Panc1 (cell line): ENCODE data around the gene TNPO2. TPM values are rescaled to one million over a fixed set of nuclear protein-coding genes. Genes with fewer than 3 reads are reported as not detected.

Source experiments
- ATAC-seq: fragments of 200-7000 bp; cut with Tn5 transposase; 2 replicates; pipeline ENCODE4 v1.9.1; 2020; ENCODE audit warnings: mild to moderate bottlenecking, moderate library complexity
- BruUV-seq: library from RNA; stranded (reverse); fragments of 400-500 nt; replicated peaks from 2 replicates; lab custom pipeline; 2021; lab: Mats Ljungman, UMichigan
- CTCF ChIA-PET: fragments of 300-600 bp; sonication (Branson Sonifier 250); formaldehyde crosslinking; loops from one replicate; lab custom pipeline; 2022; ENCODE audit warnings: antibody characterized with exemption; lab: Charles Lee
- POLR2A ChIA-PET: fragments of 300-600 bp; sonication (Branson Sonifier 250); formaldehyde crosslinking; loops from one replicate; lab custom pipeline; 2022; ENCODE audit warnings: antibody characterized with exemption; lab: Charles Lee
- DNase-seq: peaks from one replicate; pipeline ENCODE4 v3.0.0-alpha.2; 2010; ENCODE audit warnings: low read depth, low spot score
- H3K27ac ChIP-seq: 2 replicates; pipeline ENCODE4 v1.5.1; 2011; ENCODE audit warnings: mild to moderate bottlenecking, low read length, inconsistent platforms
- H3K27me3 ChIP-seq: fragments of 200-500 bp; sonication (Bioruptor generic); 2 replicates; pipeline ENCODE4 v1.6.0; 2014; ENCODE audit warnings: low read length, inconsistent platforms; ENCODE audit not compliant: control insufficient read depth, insufficient read depth
- H3K36me3 ChIP-seq: fragments of 200-500 bp; sonication (Bioruptor generic); 2 replicates; pipeline ENCODE4 v1.5.1; 2014; ENCODE audit warnings: inconsistent platforms, mild to moderate bottlenecking, low read length, moderate library complexity; ENCODE audit not compliant: control insufficient read depth, insufficient read depth
- H3K4me1 ChIP-seq: 2 replicates; pipeline ENCODE4 v1.5.1; 2011; ENCODE audit warnings: inconsistent platforms, mild to moderate bottlenecking, low read length, moderate library complexity; ENCODE audit not compliant: control insufficient read depth, insufficient read depth
- H3K4me3 ChIP-seq, 2 experiments: 2 replicates each; pipeline ENCODE4 v1.5.1; 2011 to 2012; ENCODE audit warnings: low read depth in 2 of 2, low read length in 2 of 2, mild to moderate bottlenecking in 2 of 2, inconsistent platforms in 1 of 2, moderate library complexity in 1 of 2
- H3K9me3 ChIP-seq: fragments of 200-500 bp; sonication (Bioruptor generic); 2 replicates; pipeline ENCODE4 v1.5.1; 2014; ENCODE audit warnings: low read depth, mild to moderate bottlenecking, inconsistent platforms, low read length, moderate library complexity; ENCODE audit not compliant: control insufficient read depth, insufficient read depth
- POLR2AphosphoS5 ChIP-seq: IDR thresholded peaks from 2 replicates; pipeline ENCODE4 v1.6.1; 2012; ENCODE audit warnings: mild to moderate bottlenecking, low read depth, low read length, moderate library complexity
- SIN3A ChIP-seq: IDR thresholded peaks from 2 replicates; pipeline ENCODE4 v1.6.1; 2012; ENCODE audit warnings: low read depth, mild to moderate bottlenecking, low read length, moderate library complexity, borderline replicate concordance; ENCODE audit not compliant: insufficient read depth
- TCF7L2 ChIP-seq: IDR thresholded peaks from 2 replicates; pipeline ENCODE4 v1.6.1; 2011; ENCODE audit warnings: mild to moderate bottlenecking, low read depth, low read length, inconsistent platforms
- in situ Hi-C: cut with HindIII; loops from 2 replicates; pipeline ENCODE4 v1.10.0; 2016; ENCODE audit warnings: low sequenced_read_pairs, low pct_unique_long_range_greater_than_20kb
- intact Hi-C: fragments of 100-400 bp; cut with micrococcal nuclease; formaldehyde crosslinking; loops from one replicate; pipeline ENCODE4 v1.10.0; 2022; ENCODE audit not compliant: unreplicated experiment
- total RNA-seq: library from RNA; stranded (reverse); gene quantifications from one replicate; pipeline ENCODE4 v1.2.1, GENCODE V29; 2021; ENCODE audit not compliant: unreplicated experiment
- TF ChIP-seq, protein P1 (sequence below): fragments of 450-650 bp; IDR thresholded peaks from 2 replicates; pipeline ENCODE4 v1.5.1; 2017; ENCODE audit warnings: mild to moderate bottlenecking
- TF ChIP-seq, protein P2 (sequence below), 2 experiments: IDR thresholded peaks; 2 replicates each; pipeline ENCODE4 v1.6.1; 2011 to 2012; ENCODE audit warnings: low read depth in 2 of 2, control low read depth in 1 of 2, low read length in 1 of 2, mild to moderate bottlenecking in 1 of 2, moderate library complexity in 1 of 2; ENCODE audit not compliant: insufficient read depth in 1 of 2

Gene TNPO2
- total RNA-seq, 1 experiment from 2014 or later = 83.3 TPM

DNA sequence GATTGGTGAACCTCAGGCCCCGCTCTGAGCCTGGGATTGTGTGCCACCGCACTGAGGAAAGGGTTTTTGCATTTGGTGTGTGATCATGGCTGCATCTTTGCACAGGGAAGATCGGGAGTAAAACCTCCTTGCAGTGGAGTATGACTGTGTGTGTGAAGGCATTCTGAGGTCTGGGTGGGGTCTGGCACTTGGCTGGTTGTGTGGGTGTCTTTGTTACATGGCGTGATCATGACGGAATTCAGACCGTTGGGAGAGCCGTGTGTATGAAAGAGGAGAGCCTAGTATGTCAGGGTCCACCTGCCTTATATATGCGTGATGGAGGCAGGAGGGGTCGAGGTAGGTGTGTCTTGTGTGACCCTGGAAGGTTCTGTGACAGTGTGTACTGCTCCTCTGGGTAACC lies 27.1 kb upstream of the TNPO2 start:
- Histone ChIP-seq H3K27me3 (no peaks in the 10 kb centered on the region), H3K27ac (no peak overlapping the region), H3K4me1 (peaks cover 4% of the 10 kb centered on the region), H3K4me3 (no peak overlapping the region), H3K9me3 (no peaks in the 10 kb centered on the region), H3K36me3 (no peaks in the 10 kb centered on the region)
- BruUV-seq = no TSS peak
- ChIA-PET CTCF (no interaction called here), POLR2A (interaction anchor here (0.5 kb wide), 1 partner anchor 35 kb away, joined by 5 read pairs; no protein-coding TSS in a partner anchor)
- DNase-seq (no peak), ATAC-seq (no peak)
- in situ Hi-C loops (no loop called here), intact Hi-C loops (no loop called here)
- TF ChIP-seq, protein P1, sequence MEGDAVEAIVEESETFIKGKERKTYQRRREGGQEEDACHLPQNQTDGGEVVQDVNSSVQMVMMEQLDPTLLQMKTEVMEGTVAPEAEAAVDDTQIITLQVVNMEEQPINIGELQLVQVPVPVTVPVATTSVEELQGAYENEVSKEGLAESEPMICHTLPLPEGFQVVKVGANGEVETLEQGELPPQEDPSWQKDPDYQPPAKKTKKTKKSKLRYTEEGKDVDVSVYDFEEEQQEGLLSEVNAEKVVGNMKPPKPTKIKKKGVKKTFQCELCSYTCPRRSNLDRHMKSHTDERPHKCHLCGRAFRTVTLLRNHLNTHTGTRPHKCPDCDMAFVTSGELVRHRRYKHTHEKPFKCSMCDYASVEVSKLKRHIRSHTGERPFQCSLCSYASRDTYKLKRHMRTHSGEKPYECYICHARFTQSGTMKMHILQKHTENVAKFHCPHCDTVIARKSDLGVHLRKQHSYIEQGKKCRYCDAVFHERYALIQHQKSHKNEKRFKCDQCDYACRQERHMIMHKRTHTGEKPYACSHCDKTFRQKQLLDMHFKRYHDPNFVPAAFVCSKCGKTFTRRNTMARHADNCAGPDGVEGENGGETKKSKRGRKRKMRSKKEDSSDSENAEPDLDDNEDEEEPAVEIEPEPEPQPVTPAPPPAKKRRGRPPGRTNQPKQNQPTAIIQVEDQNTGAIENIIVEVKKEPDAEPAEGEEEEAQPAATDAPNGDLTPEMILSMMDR = no peak
- TF ChIP-seq POLR2AphosphoS5 = no peak
- TF ChIP-seq, protein P2, sequence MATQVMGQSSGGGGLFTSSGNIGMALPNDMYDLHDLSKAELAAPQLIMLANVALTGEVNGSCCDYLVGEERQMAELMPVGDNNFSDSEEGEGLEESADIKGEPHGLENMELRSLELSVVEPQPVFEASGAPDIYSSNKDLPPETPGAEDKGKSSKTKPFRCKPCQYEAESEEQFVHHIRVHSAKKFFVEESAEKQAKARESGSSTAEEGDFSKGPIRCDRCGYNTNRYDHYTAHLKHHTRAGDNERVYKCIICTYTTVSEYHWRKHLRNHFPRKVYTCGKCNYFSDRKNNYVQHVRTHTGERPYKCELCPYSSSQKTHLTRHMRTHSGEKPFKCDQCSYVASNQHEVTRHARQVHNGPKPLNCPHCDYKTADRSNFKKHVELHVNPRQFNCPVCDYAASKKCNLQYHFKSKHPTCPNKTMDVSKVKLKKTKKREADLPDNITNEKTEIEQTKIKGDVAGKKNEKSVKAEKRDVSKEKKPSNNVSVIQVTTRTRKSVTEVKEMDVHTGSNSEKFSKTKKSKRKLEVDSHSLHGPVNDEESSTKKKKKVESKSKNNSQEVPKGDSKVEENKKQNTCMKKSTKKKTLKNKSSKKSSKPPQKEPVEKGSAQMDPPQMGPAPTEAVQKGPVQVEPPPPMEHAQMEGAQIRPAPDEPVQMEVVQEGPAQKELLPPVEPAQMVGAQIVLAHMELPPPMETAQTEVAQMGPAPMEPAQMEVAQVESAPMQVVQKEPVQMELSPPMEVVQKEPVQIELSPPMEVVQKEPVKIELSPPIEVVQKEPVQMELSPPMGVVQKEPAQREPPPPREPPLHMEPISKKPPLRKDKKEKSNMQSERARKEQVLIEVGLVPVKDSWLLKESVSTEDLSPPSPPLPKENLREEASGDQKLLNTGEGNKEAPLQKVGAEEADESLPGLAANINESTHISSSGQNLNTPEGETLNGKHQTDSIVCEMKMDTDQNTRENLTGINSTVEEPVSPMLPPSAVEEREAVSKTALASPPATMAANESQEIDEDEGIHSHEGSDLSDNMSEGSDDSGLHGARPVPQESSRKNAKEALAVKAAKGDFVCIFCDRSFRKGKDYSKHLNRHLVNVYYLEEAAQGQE (IDR thresholded peaks at IDR 0.05; ENCODE audit: insufficient read depth in 1 of 2, low read depth in 2 of 2, low read length in 1 of 2) = no peak
- TF ChIP-seq SIN3A = no peak
- no peak for TF ChIP-seq TCF7L2

- Histone ChIP-seq H3K9me3 (no peaks in the 10 kb centered on the region), H3K27me3 (no peaks in the 10 kb centered on the region), H3K4me3 (peak overlapping the region in 1 of 2 experiments; percentile 14; a peak in 1 of 4 replicates), H3K27ac (no peak overlapping the region), H3K36me3 (no peaks in the 10 kb centered on the region), H3K4me1 (peaks cover 4% of the 10 kb centered on the region)
- POLR2A ChIA-PET = interaction anchor here (0.7 kb wide), 1 partner anchor 13 kb away, joined by 4 read pairs; the partner anchor contains the start of gene GET3
- CTCF ChIA-PET = no interaction called here
- in situ Hi-C loops (no loop called here), intact Hi-C loops (no loop called here)
- TF ChIP-seq, protein P1 = no peak
- TF ChIP-seq SIN3A (no peak), POLR2AphosphoS5 (no peak), TCF7L2 (no peak)
- TF ChIP-seq, protein P2 (IDR thresholded peaks at IDR 0.05; ENCODE audit: insufficient read depth in 1 of 2, low read depth in 2 of 2, low read length in 1 of 2) = no peak
- no TSS peak for BruUV-seq
- DNase-seq (no peak), ATAC-seq (peak; percentile 42)
Observed at GRCh38 chr19:12749938-12750521, 26.3 kb upstream of the TNPO2 start.
